Measurements from ENCODE around the gene THSD4. TPM values are rescaled to one million over a fixed set of nuclear protein-coding genes. Genes with fewer than 3 reads are reported as not detected.
A peak's percentile ranks its signal among the peaks of the same experiment; 100 is the strongest.

Gene THSD4
- total RNA-seq, 4 donors from 2014 or later, result 23.0 to 68.5 (median 48.6) TPM

DNA sequence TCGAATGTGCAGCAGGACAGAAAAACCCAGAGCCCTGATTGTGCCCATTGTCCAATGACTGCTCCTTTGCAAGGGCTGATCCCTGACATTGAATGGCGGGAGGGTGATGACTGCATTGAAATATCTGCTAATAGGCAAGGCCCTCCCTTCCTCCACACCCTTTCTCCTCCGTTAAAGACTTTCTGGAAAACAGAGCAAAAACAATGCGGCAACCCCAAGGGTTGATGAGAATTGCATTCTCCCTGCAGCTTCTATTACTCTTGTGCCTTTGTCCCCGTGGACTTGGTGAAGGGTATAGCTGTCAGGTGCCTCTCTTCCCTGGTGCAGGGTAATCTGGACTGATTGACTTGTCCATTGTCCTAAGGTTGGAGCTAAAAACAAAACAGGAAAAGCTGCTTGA lies 71.8 kb downstream of the THSD4 start:
- Histone ChIP-seq H3K36me3 (no peaks in the 10 kb centered on the region), H3K27me3 (no peaks in the 10 kb centered on the region), H3K4me1 (peaks cover 26 to 38% of the 10 kb centered on the region in 2 donors), H3K9me3 (no peaks in the 10 kb centered on the region), H3K27ac (peak overlapping the region in 1 of 3 donors; percentile 35), H3K4me3 (replicated peaks in 1 of 3) (no peak overlapping the region)
- TF ChIP-seq, protein P1, sequence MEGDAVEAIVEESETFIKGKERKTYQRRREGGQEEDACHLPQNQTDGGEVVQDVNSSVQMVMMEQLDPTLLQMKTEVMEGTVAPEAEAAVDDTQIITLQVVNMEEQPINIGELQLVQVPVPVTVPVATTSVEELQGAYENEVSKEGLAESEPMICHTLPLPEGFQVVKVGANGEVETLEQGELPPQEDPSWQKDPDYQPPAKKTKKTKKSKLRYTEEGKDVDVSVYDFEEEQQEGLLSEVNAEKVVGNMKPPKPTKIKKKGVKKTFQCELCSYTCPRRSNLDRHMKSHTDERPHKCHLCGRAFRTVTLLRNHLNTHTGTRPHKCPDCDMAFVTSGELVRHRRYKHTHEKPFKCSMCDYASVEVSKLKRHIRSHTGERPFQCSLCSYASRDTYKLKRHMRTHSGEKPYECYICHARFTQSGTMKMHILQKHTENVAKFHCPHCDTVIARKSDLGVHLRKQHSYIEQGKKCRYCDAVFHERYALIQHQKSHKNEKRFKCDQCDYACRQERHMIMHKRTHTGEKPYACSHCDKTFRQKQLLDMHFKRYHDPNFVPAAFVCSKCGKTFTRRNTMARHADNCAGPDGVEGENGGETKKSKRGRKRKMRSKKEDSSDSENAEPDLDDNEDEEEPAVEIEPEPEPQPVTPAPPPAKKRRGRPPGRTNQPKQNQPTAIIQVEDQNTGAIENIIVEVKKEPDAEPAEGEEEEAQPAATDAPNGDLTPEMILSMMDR (IDR thresholded peaks at IDR 0.05), result no peak
- no peak for TF ChIP-seq POLR2A (IDR thresholded peaks at IDR 0.05)
- intact Hi-C loops (cut with DNase I), result no loop called here
- WGBS, 2 donors, result 92 to 94% methylated on average over 5 of the region's 5 CpGs
- no peak for DNase-seq

DNA sequence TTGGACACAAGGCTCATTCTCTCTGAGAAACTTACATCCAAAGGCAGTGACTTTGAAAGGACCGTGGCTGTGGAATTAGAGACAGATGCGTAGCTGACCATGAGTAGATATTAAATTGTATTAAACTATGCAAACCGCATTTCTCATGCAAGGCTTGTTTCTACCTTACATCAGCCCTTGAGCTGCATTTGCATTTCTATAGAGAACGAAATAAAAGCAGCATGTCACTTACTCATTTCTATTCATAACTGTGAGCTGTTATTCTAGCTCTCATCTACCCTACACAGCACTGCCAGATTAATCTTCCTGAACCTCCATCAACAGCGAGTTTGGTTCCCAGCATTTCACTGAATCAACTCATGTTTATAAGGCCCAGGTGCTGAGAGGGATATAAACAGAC lies 72.3 kb downstream of the THSD4 start:
- TF ChIP-seq, protein P1 (IDR thresholded peaks at IDR 0.05), result no peak
- no peak for TF ChIP-seq POLR2A (IDR thresholded peaks at IDR 0.05)
- Histone ChIP-seq H3K9me3 (no peaks in the 10 kb centered on the region), H3K4me1 (peaks cover 26 to 41% of the 10 kb centered on the region in 2 donors), H3K27ac (no peak overlapping the region), H3K27me3 (no peaks in the 10 kb centered on the region), H3K4me3 (replicated peaks in 1 of 3) (no peak overlapping the region), H3K36me3 (no peaks in the 10 kb centered on the region)
- DNase-seq, result no peak
- 93 to 94% methylated on average over 5 of the region's 5 CpGs for WGBS, 2 donors
- intact Hi-C loops (cut with DNase I), result no loop called here

DNA sequence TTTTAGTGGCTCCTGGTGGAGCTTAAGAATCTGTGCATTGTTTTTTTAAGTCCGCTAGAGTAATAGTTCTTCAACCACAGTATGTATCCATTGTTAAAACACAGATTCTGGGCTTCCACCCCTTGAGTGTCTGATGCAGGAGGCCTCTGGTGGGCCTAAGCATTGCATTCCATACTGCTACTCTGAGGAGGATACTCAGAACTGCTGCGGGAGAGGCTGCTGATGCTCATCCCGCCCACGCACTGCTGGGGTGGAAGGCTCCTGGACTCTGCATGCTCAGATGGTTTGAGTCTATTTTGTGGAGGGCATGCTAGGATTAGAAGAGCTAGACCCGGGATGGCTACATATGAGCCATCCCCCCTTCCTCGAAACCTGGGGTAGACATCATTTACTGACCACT lies 74.4 kb downstream of the THSD4 start:
- no peak overlapping the region for H3K4me3 ChIP-seq (replicated peaks in 1 of 3)
- 66 to 72% methylated on average over 6 of the region's 6 CpGs for WGBS, 2 donors
- intact Hi-C loops (cut with DNase I), result no loop called here
- peaks cover 26 to 41% of the 10 kb centered on the region in 2 donors for H3K4me1 ChIP-seq
- H3K9me3 ChIP-seq, result no peaks in the 10 kb centered on the region
- H3K27me3 ChIP-seq, result no peaks in the 10 kb centered on the region
- peak overlapping the region in 2 of 3 donors; percentile 9 to 10 for H3K27ac ChIP-seq
- H3K36me3 ChIP-seq, result no peaks in the 10 kb centered on the region
- DNase-seq, result peak; percentile 13 to 28
- TF ChIP-seq, protein P1 (IDR thresholded peaks at IDR 0.05), result no peak
- TF ChIP-seq POLR2A (IDR thresholded peaks at IDR 0.05), result no peak

DNA sequence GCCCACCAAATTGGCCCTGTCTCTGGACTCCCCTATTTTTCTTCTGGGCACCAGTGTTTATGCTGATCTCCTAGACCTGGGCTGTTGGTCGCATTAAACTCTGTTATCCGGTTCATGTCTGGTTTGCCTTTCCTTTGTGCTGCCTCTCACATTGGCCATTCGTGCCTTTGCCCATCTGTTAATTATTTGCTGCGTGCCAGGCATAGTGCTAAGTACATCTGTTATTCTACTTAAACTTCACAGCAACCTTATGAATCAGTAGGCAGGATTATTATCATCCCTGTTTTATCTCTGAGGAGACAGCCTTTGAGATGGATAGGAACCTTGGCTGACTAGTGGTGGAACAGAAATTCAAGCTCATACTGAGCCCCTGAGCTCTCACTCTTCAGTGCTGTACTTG lies 76.0 kb downstream of the THSD4 start:
- H3K27me3 ChIP-seq, result no peaks in the 10 kb centered on the region
- TF ChIP-seq, protein P1 (IDR thresholded peaks at IDR 0.05), result no peak
- no peak for TF ChIP-seq POLR2A (IDR thresholded peaks at IDR 0.05)
- no peaks in the 10 kb centered on the region for H3K36me3 ChIP-seq
- WGBS, 2 donors, result 94 to 95% methylated on average over 4 of the region's 4 CpGs
- intact Hi-C loops (cut with DNase I), result no loop called here
- no peaks in the 10 kb centered on the region for H3K9me3 ChIP-seq
- H3K4me3 ChIP-seq (replicated peaks in 1 of 3), result no peak overlapping the region
- peaks cover 17 to 34% of the 10 kb centered on the region in 2 donors for H3K4me1 ChIP-seq
- no peak overlapping the region for H3K27ac ChIP-seq
- DNase-seq, result no peak

DNA sequence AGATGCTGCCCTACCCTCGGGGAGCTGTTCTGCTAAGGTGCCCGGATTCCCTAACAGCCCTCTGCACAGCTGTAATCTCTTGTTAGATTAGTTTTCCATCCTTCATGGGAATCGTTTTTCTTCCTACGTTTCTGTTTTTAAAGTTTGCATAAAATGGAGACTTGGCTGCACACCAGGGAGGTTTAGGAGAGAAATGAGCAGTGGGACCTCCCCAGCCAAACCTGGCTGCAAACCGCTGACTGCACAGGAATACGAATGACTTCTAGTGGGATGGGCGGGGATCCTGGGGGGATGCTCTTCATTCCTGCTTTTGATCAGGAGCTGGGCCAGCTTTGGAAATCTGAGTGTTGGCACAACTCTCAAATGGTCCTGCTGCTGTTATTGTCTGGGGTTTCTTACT lies 77.5 kb downstream of the THSD4 start:
- intact Hi-C loops (cut with DNase I), result no loop called here
- WGBS, 2 donors, result 72 to 79% methylated on average over 7 of the region's 7 CpGs
- TF ChIP-seq, protein P1 (IDR thresholded peaks at IDR 0.05), result no peak
- no peak for TF ChIP-seq POLR2A (IDR thresholded peaks at IDR 0.05)

More for the DNA sequence above, 77.5 kb downstream of the THSD4 start:
- H3K27ac ChIP-seq, result no peak overlapping the region
- no peaks in the 10 kb centered on the region for H3K9me3 ChIP-seq
- H3K27me3 ChIP-seq, result no peaks in the 10 kb centered on the region
- no peaks in the 10 kb centered on the region for H3K36me3 ChIP-seq
- peaks cover 12 to 24% of the 10 kb centered on the region in 2 donors for H3K4me1 ChIP-seq
- H3K4me3 ChIP-seq (replicated peaks in 1 of 3), result no peak overlapping the region
- DNase-seq, result no peak

All from thyroid gland (tissue), 4 donors.